H1 (cell line): Measurements from ENCODE around the gene TRIM44.

ENCODE experiments used
- CREB1 ChIP-seq: IDR thresholded peaks from 2 replicates; pipeline ENCODE4 v1.6.1; 2012; ENCODE audit warnings: inconsistent platforms
- CTCF ChIP-seq, 3 experiments: IDR thresholded peaks; 1 replicate in 2 of 3; 2 replicates in 1 of 3; pipeline versions ENCODE4 v1.5.1 to v1.6.1; 2011; ENCODE audit warnings: low read length in 3 of 3, mild to moderate bottlenecking in 3 of 3, inconsistent platforms in 2 of 3, low read depth in 1 of 3, moderate library complexity in 1 of 3; ENCODE audit not compliant: insufficient read depth in 1 of 3; ENCODE audit errors: control extremely low read depth in 1 of 3
- EP300 ChIP-seq, 2 experiments: IDR thresholded peaks; 1 replicate in 1 of 2; 2 replicates in 1 of 2; pipeline ENCODE4 v1.6.1; 2011 to 2012; ENCODE audit warnings: low read depth in 2 of 2, low read length in 2 of 2, mild to moderate bottlenecking in 2 of 2, borderline replicate concordance in 1 of 2, inconsistent platforms in 1 of 2, moderate library complexity in 1 of 2
- GABPA ChIP-seq: IDR thresholded peaks from 2 replicates; pipeline ENCODE4 v1.6.1; 2011; ENCODE audit warnings: mild to moderate bottlenecking, low read length, moderate library complexity, borderline replicate concordance; ENCODE audit not compliant: insufficient read depth
- KDM4A ChIP-seq: IDR thresholded peaks from one replicate; pipeline ENCODE4 v1.7.1; 2012; ENCODE audit warnings: low read depth, mild to moderate bottlenecking, moderate library complexity, low read length, inconsistent platforms; ENCODE audit not compliant: severe bottlenecking
- NRF1 ChIP-seq: IDR thresholded peaks from 2 replicates; pipeline ENCODE4 v1.6.1; 2011; ENCODE audit warnings: mild to moderate bottlenecking, low read depth, low read length, improper control_type of control experiment
- POLR2A ChIP-seq, 2 experiments: IDR thresholded peaks; 1 replicate in 1 of 2; 2 replicates in 1 of 2; pipeline ENCODE4 v1.6.1; 2011; ENCODE audit warnings: low read depth in 2 of 2, low read length in 2 of 2, mild to moderate bottlenecking in 2 of 2; ENCODE audit errors: control extremely low read depth in 1 of 2
- POLR2AphosphoS5 ChIP-seq: IDR thresholded peaks from 2 replicates; pipeline ENCODE4 v1.6.1; 2011; ENCODE audit warnings: low read depth, low read length
- RNF2 ChIP-seq: fragments of 200-900, 300-1000 bp; sonication (generic); IDR thresholded peaks from 2 replicates; pipeline ENCODE4 v1.7.1; 2016; ENCODE audit warnings: borderline replicate concordance, low read depth, mild to moderate bottlenecking, antibody characterized with exemption, low read length; ENCODE audit not compliant: poor library complexity, severe bottlenecking; ENCODE audit errors: missing control alignments
- SIRT6 ChIP-seq: IDR thresholded peaks from one replicate; pipeline ENCODE4 v1.7.1; 2012; ENCODE audit warnings: low read length, inconsistent platforms
- SP1 ChIP-seq: IDR thresholded peaks from 2 replicates; pipeline ENCODE4 v1.6.1; 2011; ENCODE audit warnings: low read depth, low read length
- TAF1 ChIP-seq: IDR thresholded peaks from 2 replicates; pipeline ENCODE4 v1.6.1; 2011; ENCODE audit warnings: mild to moderate bottlenecking, low read depth, low read length
- TBP ChIP-seq: IDR thresholded peaks from 2 replicates; pipeline ENCODE4 v1.6.1; 2011; ENCODE audit warnings: low read depth, low read length, improper control_type of control experiment

DNA sequence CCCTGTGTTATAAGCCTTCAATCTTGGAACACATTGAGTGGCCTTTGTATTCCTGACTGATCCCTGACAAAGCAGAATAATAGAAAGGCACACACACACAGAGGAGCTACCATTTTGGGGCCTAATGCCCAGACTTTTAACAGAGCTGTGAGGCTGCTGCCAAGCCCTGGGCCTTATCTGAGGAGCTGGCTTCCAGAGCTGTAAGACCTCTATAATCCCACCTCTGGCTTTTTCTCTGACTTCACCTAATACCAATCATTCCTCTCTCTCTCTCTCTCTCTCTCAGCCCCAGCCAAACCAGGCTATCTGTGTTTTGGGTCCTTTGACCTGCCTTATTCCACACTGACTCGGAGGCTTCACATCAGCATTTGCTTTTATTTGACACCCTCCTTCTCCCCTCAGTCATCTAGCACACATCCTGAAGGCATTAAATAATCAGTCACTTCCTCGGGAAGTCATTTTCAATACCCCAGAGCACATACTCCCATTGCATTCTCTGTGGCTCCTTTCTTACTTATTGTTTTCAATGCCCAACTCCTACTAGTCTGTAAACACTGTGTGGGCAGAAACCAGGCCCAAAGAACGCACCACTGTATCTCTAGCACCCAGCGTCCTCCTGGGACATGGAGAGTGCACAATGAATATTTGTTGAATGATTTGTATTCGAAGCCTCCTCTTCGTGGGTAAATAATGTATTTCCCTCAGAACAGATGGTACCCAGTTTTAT, 21.2 kb upstream of the TRIM44 start:
- TF ChIP-seq SP1 (no peak), CTCF (IDR thresholded peaks at IDR 0.05; ENCODE audit: control extremely low read depth in 1 of 3, insufficient read depth in 1 of 3, low read depth in 1 of 3, low read length in 3 of 3) (no peak), KDM4A (no peak), POLR2A (IDR thresholded peaks at IDR 0.05; ENCODE audit: control extremely low read depth in 1 of 2, low read depth in 2 of 2, low read length in 2 of 2) (no peak), TAF1 (no peak), EP300 (IDR thresholded peaks at IDR 0.05; ENCODE audit: borderline replicate concordance in 1 of 2, low read depth in 2 of 2, low read length in 2 of 2) (no peak), RNF2 (no peak), POLR2AphosphoS5 (no peak), CREB1 (no peak), TBP (no peak), NRF1 (no peak), SIRT6 (no peak), GABPA (no peak)
